Testis (tissue), 2 donors: Measurements from ENCODE around the gene RBX1.

Experiments
- POLR2A ChIP-seq: fragments of 450-650 bp; IDR thresholded peaks from one replicate; pipeline ENCODE4 v1.6.1; 2017; ENCODE audit warnings: antibody characterized with exemption, mild to moderate bottlenecking, moderate library complexity
- TF ChIP-seq, protein P1 (sequence below), 3 experiments: fragments of 450-650 bp in 2 of 3; fragments of 200-600 bp in 1 of 3; sonication (generic) in 1 of 3; IDR thresholded peaks; one replicate each; pipeline ENCODE4 v1.5.1; 2016 to 2019; ENCODE audit warnings: antibody characterized with exemption in 3 of 3, mild to moderate bottlenecking in 2 of 3, moderate library complexity in 1 of 3

DNA sequence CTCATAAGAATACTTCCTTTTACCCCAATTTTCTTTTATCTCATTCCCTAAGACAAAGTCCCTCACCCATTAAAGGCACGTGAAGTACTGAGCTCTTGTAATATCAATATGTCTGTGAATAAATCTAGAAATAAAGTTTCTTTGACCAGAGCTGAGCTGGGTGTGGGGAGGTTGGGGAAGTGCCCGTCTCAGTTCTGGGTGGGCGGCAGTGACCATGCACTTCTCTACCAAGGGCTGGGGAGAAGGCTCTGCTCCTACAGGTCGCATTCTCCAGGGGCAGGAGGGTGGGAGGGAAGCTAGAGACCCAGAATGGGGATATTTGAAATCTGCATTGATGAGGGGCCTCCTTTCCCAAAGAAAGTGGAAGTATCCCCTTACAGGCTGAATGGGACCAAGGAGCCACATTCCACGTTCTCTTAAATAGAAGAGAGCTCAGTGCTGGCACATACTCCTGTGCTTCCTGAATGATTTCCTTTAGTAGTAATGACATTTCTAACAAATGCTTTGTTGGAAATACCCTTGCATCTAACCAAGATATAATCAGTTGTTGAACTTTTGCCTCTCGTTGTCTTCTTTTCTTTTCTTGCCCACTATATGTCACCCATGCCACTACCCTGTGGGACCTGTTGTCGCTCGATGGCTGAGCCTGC is 16.1 kb downstream of the RBX1 start:
- TF ChIP-seq, protein P1, sequence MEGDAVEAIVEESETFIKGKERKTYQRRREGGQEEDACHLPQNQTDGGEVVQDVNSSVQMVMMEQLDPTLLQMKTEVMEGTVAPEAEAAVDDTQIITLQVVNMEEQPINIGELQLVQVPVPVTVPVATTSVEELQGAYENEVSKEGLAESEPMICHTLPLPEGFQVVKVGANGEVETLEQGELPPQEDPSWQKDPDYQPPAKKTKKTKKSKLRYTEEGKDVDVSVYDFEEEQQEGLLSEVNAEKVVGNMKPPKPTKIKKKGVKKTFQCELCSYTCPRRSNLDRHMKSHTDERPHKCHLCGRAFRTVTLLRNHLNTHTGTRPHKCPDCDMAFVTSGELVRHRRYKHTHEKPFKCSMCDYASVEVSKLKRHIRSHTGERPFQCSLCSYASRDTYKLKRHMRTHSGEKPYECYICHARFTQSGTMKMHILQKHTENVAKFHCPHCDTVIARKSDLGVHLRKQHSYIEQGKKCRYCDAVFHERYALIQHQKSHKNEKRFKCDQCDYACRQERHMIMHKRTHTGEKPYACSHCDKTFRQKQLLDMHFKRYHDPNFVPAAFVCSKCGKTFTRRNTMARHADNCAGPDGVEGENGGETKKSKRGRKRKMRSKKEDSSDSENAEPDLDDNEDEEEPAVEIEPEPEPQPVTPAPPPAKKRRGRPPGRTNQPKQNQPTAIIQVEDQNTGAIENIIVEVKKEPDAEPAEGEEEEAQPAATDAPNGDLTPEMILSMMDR (IDR thresholded peaks at IDR 0.05), result no peak
- TF ChIP-seq POLR2A, result no peak
